Fibroblast of pulmonary artery (primary cell): ENCODE results near the gene LRMDA.

Source experiments
- DNase-seq: peaks from one replicate; pipeline ENCODE4 v3.0.0-alpha.2; 2010; ENCODE audit warnings: low read depth
- H3K4me3 ChIP-seq: replicated peaks from 2 replicates; pipeline ENCODE4 v1.5.1; 2011; ENCODE audit warnings: low read depth, mild to moderate bottlenecking, control low read depth, low read length, moderate library complexity
- CTCF ChIP-seq: IDR thresholded peaks from 2 replicates; pipeline ENCODE4 v1.5.1; 2011; ENCODE audit warnings: mild to moderate bottlenecking, control low read depth, low read length, inconsistent platforms; ENCODE audit errors: missing control alignments

LRMDA gene

GRCh38 chr10:75681334-75681733 lies 249.9 kb downstream of the LRMDA start:
- DNase-seq, result no peak
- no peak for TF ChIP-seq CTCF
- no peak overlapping the region for H3K4me3 ChIP-seq

- no peak for TF ChIP-seq CTCF
- no peak for DNase-seq
These were observed 251.5 kb downstream of the LRMDA start for GRCh38 chr10:75682649-75683557.

GRCh38 chr10:75685187-75685586 lies 253.8 kb downstream of the LRMDA start:
- H3K4me3 ChIP-seq, result no peak overlapping the region
- TF ChIP-seq CTCF, result no peak
- DNase-seq, result no peak

More at GRCh38 chr10:75682649-75683557, 251.5 kb downstream of the LRMDA start:
- no peak overlapping the region for H3K4me3 ChIP-seq

- DNase-seq, result no peak
- no peak for TF ChIP-seq CTCF
- no peak overlapping the region for H3K4me3 ChIP-seq
These were observed 257.3 kb downstream of the LRMDA start for GRCh38 chr10:75688506-75689300.

GRCh38 chr10:75693489-75693888 lies 262.1 kb downstream of the LRMDA start:
- no peak overlapping the region for H3K4me3 ChIP-seq
- no peak for DNase-seq
- no peak for TF ChIP-seq CTCF

GRCh38 chr10:75694269-75694668 lies 262.8 kb downstream of the LRMDA start:
- no peak for DNase-seq
- TF ChIP-seq CTCF, result no peak
- H3K4me3 ChIP-seq, result no peak overlapping the region
